NT2/D1 (cell line): ENCODE results near the gene KIAA0319L.

Source experiments
- DNase-seq: peaks from one replicate; pipeline ENCODE4 v3.0.0-alpha.2; 2011; ENCODE audit warnings: low read depth, low spot score
- H3K27me3 ChIP-seq: 2 replicates; pipeline ENCODE4 v1.6.0; 2011; ENCODE audit warnings: mild to moderate bottlenecking; ENCODE audit not compliant: insufficient read length, insufficient read depth
- H3K36me3 ChIP-seq: 2 replicates; pipeline ENCODE4 v1.6.1; 2011; ENCODE audit warnings: mild to moderate bottlenecking, low read length, mixed read lengths; ENCODE audit not compliant: insufficient read depth, insufficient read length
- H3K4me1 ChIP-seq: 2 replicates; pipeline ENCODE4 v1.5.1; 2011; ENCODE audit not compliant: insufficient read depth, insufficient read length
- H3K4me3 ChIP-seq: 2 replicates; pipeline ENCODE4 v1.5.1; 2011; ENCODE audit warnings: low read depth; ENCODE audit not compliant: insufficient read length
- H3K9ac ChIP-seq: 2 replicates; pipeline ENCODE4 v1.6.0; 2011; ENCODE audit warnings: low read depth; ENCODE audit not compliant: insufficient read length
- H3K9me3 ChIP-seq: 2 replicates; pipeline ENCODE4 v1.5.1; 2011; ENCODE audit warnings: mild to moderate bottlenecking, low read length; ENCODE audit not compliant: insufficient read depth
- SUZ12 ChIP-seq: IDR thresholded peaks from 2 replicates; pipeline ENCODE4 v1.6.1; 2011; ENCODE audit not compliant: insufficient read length, insufficient read depth; ENCODE audit errors: extremely low read depth
- YY1 ChIP-seq: IDR thresholded peaks from 2 replicates; pipeline ENCODE4 v1.6.1; 2011; ENCODE audit not compliant: insufficient read length, insufficient read depth
- ZNF274 ChIP-seq: IDR thresholded peaks from 2 replicates; pipeline ENCODE4 v1.6.1; 2011; ENCODE audit warnings: mild to moderate bottlenecking, low read depth, low read length

KIAA0319L gene

DNA sequence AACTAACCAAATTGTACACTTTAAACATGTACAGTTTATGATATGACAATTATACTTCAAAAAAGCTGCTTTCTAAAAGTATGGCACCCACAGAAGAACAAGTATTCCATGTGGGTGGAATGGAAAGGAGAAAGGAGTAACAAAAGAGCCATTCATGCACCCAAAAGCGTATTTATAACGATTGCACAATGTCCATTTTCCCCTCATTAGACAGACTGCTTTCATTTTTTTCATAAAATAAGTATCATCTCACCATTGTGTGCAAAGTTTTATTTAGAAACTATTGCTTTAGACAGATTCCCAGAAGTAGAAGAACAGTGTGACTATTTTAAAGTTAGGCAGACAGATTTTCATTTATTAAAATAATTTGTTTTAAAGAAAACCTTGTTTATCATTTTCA is 59.6 kb downstream of the KIAA0319L start:
- DNase-seq: no peak
- H3K27me3 ChIP-seq: no peaks in the 10 kb centered on the region
- no peak for TF ChIP-seq ZNF274
- no peak for TF ChIP-seq YY1
- no peak for TF ChIP-seq SUZ12
- no peak overlapping the region for H3K9ac ChIP-seq
- H3K4me3 ChIP-seq: no peak overlapping the region
- H3K9me3 ChIP-seq: 0 out of 2 replicates have a peak, but pooled peaks cover 4% of the 10 kb centered on the region
- H3K36me3 ChIP-seq: peaks cover 8% of the 10 kb centered on the region
- H3K4me1 ChIP-seq: no peaks in the 10 kb centered on the region

DNA sequence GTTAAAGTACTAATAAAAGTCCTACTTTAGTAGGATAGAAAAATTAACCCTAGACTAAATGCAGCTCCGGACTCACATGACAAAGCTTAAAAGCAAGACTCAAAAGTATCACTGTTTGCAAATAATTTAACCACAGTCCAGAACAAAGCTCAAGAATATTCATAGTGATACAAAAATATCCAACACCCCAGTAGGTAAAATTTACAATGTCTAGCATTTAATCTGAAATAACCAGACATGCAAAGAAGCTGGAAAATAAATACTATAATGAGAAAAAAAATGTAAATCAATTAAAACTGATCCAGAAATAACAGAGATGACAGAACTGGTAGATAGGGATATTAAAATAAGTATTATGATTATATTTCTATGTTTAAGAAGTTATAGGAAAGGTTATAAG is 67.0 kb downstream of the KIAA0319L start:
- Histone ChIP-seq H3K36me3 (peaks cover 3% of the 10 kb centered on the region), H3K9me3 (0 out of 2 replicates have a peak, but pooled peaks cover 11% of the 10 kb centered on the region), H3K9ac (no peak overlapping the region), H3K4me3 (no peak overlapping the region), H3K27me3 (no peaks in the 10 kb centered on the region), H3K4me1 (no peaks in the 10 kb centered on the region)
- TF ChIP-seq ZNF274 (no peak), YY1 (no peak), SUZ12 (no peak)
- no peak for DNase-seq

DNA sequence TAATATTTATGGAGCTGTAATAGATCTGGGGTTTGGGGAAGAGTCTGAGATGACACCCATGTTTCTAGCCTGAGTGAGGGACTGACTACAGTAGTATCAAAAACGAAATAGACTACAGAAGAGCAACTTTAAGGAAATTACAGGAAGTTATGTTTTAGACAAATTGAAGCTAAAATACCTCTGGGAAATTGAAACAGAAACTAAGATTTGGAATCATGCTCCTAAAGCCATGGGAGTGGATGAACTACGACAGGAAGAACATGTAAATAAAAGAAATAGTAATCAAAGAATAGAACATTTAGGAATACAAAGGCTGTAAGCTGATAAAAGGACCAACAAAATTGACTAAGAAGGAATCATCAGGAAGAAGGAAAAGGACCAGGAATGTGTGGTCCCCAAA is 68.9 kb downstream of the KIAA0319L start:
- H3K9ac ChIP-seq: no peak overlapping the region
- H3K9me3 ChIP-seq: 0 out of 2 replicates have a peak, but pooled peaks cover 11% of the 10 kb centered on the region
- H3K27me3 ChIP-seq: no peaks in the 10 kb centered on the region
- DNase-seq: no peak
- H3K4me1 ChIP-seq: no peaks in the 10 kb centered on the region
- no peak for TF ChIP-seq SUZ12
- no peak for TF ChIP-seq YY1
- no peak for TF ChIP-seq ZNF274
- H3K36me3 ChIP-seq: no peaks in the 10 kb centered on the region
- H3K4me3 ChIP-seq: no peak overlapping the region

DNA sequence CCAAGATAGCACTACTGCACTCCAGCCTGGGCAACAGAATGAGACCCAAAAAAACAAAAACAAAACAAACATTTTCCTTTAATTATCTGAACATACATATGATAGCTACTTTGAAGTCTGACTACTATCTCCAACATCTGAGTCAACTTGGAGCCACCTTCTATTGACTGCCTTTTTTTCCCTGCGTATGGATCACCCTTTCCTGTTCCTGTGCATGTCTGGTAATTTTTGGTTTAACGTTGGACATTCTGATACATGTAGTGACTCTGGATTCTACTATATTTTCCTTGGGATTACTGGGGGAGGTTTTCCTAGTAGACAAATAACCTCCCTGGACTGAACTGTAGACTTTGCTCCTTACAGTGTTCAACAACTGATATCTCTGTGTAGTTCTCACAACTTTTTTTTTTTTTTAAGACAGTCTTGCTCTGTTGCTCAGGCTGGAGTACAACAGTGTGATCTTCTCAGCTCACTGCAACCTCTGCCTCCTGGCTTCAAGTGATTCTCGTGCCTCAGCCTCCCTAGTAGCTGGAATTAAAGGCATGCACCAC is 70.3 kb downstream of the KIAA0319L start:
- Histone ChIP-seq H3K9ac (no peak overlapping the region), H3K36me3 (no peaks in the 10 kb centered on the region), H3K4me1 (no peaks in the 10 kb centered on the region), H3K4me3 (no peak overlapping the region), H3K9me3 (0 out of 2 replicates have a peak, but pooled peaks cover 6% of the 10 kb centered on the region), H3K27me3 (no peaks in the 10 kb centered on the region)
- no peak for DNase-seq
- TF ChIP-seq ZNF274 (no peak), SUZ12 (no peak), YY1 (no peak)

DNA sequence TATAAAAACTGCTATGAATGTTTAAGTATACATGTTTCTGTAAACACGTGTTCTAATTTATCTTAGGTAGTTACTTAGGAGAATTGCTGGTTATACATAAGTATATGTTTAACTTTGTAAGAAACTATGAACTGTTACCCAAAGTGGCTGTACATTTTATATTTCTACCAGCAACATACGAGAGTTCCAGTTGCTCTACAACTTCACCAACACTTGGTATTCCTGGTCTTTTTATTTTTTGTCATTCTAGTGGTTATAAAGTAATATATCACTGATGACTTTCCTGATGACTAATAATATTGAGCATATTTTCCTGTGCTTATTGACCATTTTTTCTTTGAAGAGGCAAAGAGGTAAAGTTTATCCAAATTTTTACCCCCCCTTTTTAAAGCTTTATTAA is 76.0 kb downstream of the KIAA0319L start:
- H3K9ac ChIP-seq: no peak overlapping the region
- TF ChIP-seq YY1 (no peak), ZNF274 (no peak), SUZ12 (no peak)
- DNase-seq: no peak
- peaks cover 13% of the 10 kb centered on the region for H3K36me3 ChIP-seq
- no peaks in the 10 kb centered on the region for H3K4me1 ChIP-seq
- H3K9me3 ChIP-seq: no peaks in the 10 kb centered on the region
- no peak overlapping the region for H3K4me3 ChIP-seq
- no peaks in the 10 kb centered on the region for H3K27me3 ChIP-seq

DNA sequence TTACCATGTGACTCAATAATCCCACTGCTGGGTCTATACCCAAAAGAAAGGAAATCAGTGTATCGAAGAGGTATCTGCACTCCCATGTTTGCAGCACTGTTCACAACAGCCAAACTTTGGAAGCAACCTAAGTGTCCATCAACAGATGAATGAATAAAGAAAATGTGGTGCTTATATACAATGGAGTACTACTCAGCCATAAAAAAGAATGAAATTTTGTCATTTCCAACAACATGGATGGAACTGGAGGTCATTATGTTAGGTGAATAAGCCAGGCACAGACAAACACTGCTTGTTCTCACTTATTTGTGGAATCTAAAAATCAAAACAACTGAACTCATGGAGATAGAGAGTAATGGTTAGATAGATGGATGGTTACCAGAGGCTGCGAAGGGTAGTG is 79.3 kb downstream of the KIAA0319L start:
- DNase-seq: no peak
- H3K4me1 ChIP-seq: no peaks in the 10 kb centered on the region
- no peak for TF ChIP-seq SUZ12
- TF ChIP-seq ZNF274: no peak
- no peak overlapping the region for H3K9ac ChIP-seq
- no peak overlapping the region for H3K4me3 ChIP-seq
- H3K36me3 ChIP-seq: peaks cover 19% of the 10 kb centered on the region
- no peaks in the 10 kb centered on the region for H3K9me3 ChIP-seq
- H3K27me3 ChIP-seq: no peaks in the 10 kb centered on the region

DNA sequence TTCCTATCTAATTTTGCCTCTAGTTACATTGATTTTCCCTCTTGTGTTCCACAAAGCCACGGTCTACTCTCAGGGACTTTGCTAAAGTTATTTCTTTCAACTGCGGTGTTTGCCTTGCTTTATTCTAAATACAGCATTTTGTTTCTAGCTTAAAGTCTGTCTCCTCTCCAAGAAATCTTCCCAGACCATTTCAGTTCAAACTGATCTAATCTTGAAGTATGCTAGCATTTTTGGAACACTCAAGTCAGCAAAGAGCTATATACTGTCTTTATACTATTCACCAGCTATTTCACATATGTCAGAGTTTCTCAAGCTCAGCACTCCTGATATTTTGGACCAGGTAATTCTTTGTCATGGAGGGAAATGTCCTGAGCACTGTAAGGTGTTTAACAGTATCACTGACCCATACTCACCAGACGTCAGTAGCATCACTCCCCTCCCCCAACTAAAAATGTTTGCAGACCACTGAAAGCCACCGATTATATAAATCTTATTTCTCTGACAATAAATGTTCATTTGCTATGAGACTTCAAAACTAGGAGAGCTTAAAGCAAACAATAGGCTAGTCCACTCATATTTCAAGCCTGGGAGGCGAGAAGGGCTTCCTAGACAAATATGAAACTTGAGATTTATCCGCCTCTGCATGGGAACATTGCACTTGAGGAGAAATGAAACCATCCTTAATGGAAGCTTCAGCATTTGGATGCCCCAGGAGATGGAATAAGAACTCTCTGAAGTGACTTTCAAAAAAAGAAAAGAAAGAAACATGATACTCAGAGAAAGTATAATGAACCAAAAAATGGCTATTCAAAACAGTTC is 81.1 kb downstream of the KIAA0319L start:
- Histone ChIP-seq H3K4me1 (no peaks in the 10 kb centered on the region), H3K9me3 (no peaks in the 10 kb centered on the region)
- TF ChIP-seq SUZ12 (no peak), YY1 (no peak), ZNF274 (no peak)

More for the DNA sequence above, 81.1 kb downstream of the KIAA0319L start:
- Histone ChIP-seq H3K27me3 (no peaks in the 10 kb centered on the region), H3K36me3 (peaks cover 22% of the 10 kb centered on the region), H3K9ac (no peak overlapping the region), H3K4me3 (no peak overlapping the region)
- DNase-seq: no peak
